Measurements from ENCODE around the gene ADAMTS16. TPM values are rescaled to one million over a fixed set of nuclear protein-coding genes. Genes with fewer than 3 reads are reported as not detected.

ADAMTS16 gene
- total and polyA plus RNA-seq, 2 donors (not counting 3 experiments of a cell fraction or from before 2014, with no cell fraction given), result not detected

GRCh38 chr5:5199495-5199894 is 59.4 kb downstream of the ADAMTS16 start:
- H3K9me1 ChIP-seq (replicated peaks; ENCODE audit: control insufficient read depth, extremely low read depth, insufficient read depth, low read length), result no peaks in the 10 kb centered on the region
- dilution Hi-C loops (cut with MboI; ENCODE audit: extremely low pct_ligation_motif_present, low sequenced_read_pairs), result no loop called here

More at GRCh38 chr5:5199495-5199894, 59.4 kb downstream of the ADAMTS16 start:
- no peak overlapping the region for H3K9ac ChIP-seq (replicated peaks; ENCODE audit: extremely low read depth, insufficient read depth, low read length)
- FAIRE-seq (no peak), DNase-seq (ENCODE audit: low read depth, low spot score) (no peak)
- no peak overlapping the region for H3K4me3 ChIP-seq (replicated peaks in 1 of 3; ENCODE audit: insufficient read depth in 1 of 3, low read depth in 1 of 3, low read length in 3 of 3)
- H3K27me3 ChIP-seq (ENCODE audit: control insufficient read depth in 2 of 2, insufficient read depth in 2 of 2, low read length in 2 of 2), result no peaks in the 10 kb centered on the region
- H3K9me3 ChIP-seq (replicated peaks; ENCODE audit: control insufficient read depth, insufficient read depth, low read length), result peaks cover 2% of the 10 kb centered on the region
- BruUV-seq (replicated peaks), result no TSS peak
- H4K20me1 ChIP-seq (replicated peaks; ENCODE audit: control insufficient read depth, extremely low read depth, insufficient read depth, low read length), result no peaks in the 10 kb centered on the region
- no peak overlapping the region for H3K27ac ChIP-seq (ENCODE audit: insufficient read depth, low read depth, low read length)
- H3K79me2 ChIP-seq (ENCODE audit: control insufficient read depth, insufficient read depth, low read length), result no peaks in the 10 kb centered on the region
- no peaks in the 10 kb centered on the region for H3K36me3 ChIP-seq (ENCODE audit: control insufficient read depth in 2 of 2, extremely low read depth in 1 of 2, insufficient read depth in 2 of 2, low read length in 2 of 2)
- ChIA-PET POLR2A (no interaction called here), CTCF (no interaction called here)
- H3K4me2 ChIP-seq (ENCODE audit: insufficient read depth, low read length), result no peak overlapping the region
- H2AFZ ChIP-seq (ENCODE audit: low read depth, low read length), result no peak overlapping the region
- intact Hi-C loops (cut with micrococcal nuclease), result no loop called here
- TF ChIP-seq, protein P1, sequence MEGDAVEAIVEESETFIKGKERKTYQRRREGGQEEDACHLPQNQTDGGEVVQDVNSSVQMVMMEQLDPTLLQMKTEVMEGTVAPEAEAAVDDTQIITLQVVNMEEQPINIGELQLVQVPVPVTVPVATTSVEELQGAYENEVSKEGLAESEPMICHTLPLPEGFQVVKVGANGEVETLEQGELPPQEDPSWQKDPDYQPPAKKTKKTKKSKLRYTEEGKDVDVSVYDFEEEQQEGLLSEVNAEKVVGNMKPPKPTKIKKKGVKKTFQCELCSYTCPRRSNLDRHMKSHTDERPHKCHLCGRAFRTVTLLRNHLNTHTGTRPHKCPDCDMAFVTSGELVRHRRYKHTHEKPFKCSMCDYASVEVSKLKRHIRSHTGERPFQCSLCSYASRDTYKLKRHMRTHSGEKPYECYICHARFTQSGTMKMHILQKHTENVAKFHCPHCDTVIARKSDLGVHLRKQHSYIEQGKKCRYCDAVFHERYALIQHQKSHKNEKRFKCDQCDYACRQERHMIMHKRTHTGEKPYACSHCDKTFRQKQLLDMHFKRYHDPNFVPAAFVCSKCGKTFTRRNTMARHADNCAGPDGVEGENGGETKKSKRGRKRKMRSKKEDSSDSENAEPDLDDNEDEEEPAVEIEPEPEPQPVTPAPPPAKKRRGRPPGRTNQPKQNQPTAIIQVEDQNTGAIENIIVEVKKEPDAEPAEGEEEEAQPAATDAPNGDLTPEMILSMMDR (IDR thresholded peaks at IDR 0.05; ENCODE audit: extremely low read depth in 1 of 2, insufficient read depth in 1 of 2, low read depth in 1 of 2, low read length in 2 of 2), result no peak
- no peak for TF ChIP-seq MYC (IDR thresholded peaks at IDR 0.05; ENCODE audit: low read depth, low read length)
- no peak for TF ChIP-seq MAX (IDR thresholded peaks at IDR 0.05; ENCODE audit: insufficient read depth, insufficient read length)
- no peak for TF ChIP-seq FOS (IDR thresholded peaks at IDR 0.05; ENCODE audit: borderline replicate concordance, insufficient read depth, low read length)
- TF ChIP-seq JUN (IDR thresholded peaks at IDR 0.05; ENCODE audit: borderline replicate concordance, insufficient read depth, insufficient read length, low read depth), result no peak
- TF ChIP-seq EZH2 (IDR thresholded peaks at IDR 0.05; ENCODE audit: borderline replicate concordance, low read depth, low read length, severe bottlenecking), result no peak
- no peak for TF ChIP-seq POLR2AphosphoS5 (IDR thresholded peaks at IDR 0.05; ENCODE audit: insufficient read depth, low read depth, low read length)
- TF ChIP-seq POLR2A (IDR thresholded peaks at IDR 0.05; ENCODE audit: low read depth, low read length), result no peak
- TF ChIP-seq GATA2 (IDR thresholded peaks at IDR 0.05; ENCODE audit: insufficient read depth, insufficient read length, low read depth, low read length), result no peak
- H3K4me1 ChIP-seq (ENCODE audit: control insufficient read depth, extremely low read depth, insufficient read depth, low read length), result no peaks in the 10 kb centered on the region

Data from endothelial cell of umbilical vein (primary cell).